ENCODE results near the gene OTUB2. TPM values are rescaled to one million over a fixed set of nuclear protein-coding genes. Genes with fewer than 3 reads are reported as not detected.

Gene OTUB2
- total and polyA plus RNA-seq, 4 donors = 0.28 to 0.92 (median 0.63) TPM

DNA sequence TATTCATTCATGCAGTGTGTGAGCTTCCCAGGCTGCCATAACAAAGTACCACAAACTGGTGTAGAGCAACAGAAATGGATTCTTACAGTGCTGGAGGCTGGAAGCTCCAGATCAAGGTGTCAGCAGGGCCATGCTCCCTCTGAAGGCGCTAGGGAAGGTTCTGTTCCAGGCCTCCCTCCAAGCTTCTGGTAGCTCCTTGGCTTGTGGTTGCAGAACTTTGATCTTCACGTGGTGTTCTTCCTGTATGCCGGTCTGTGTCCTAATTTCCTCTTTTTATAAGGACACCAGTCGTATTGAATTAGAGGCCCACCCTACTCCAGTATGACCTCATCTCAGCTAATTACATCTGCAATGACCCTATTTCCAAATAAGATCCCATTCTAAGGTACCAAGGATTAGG is 3.1 kb downstream of the OTUB2 start:
- TF ChIP-seq SP1 (IDR thresholded peaks at IDR 0.05) (no peak), JUND (IDR thresholded peaks at IDR 0.05) (no peak), FOXA1 (IDR thresholded peaks at IDR 0.05) (no peak), FOXA2 (IDR thresholded peaks at IDR 0.05) (no peak), EGR1 (IDR thresholded peaks at IDR 0.05; ENCODE audit: low read depth in 2 of 2) (no peak), TAF1 (conservative IDR thresholded peaks at IDR 0.05) (no peak), RXRA (IDR thresholded peaks at IDR 0.05) (no peak), NR2F2 (IDR thresholded peaks at IDR 0.05) (no peak), GABPA (IDR thresholded peaks at IDR 0.05 in 1 of 2, conservative IDR thresholded peaks at IDR 0.05 in 1 of 2) (no peak), HNF4G (IDR thresholded peaks at IDR 0.05) (no peak), RAD21 (IDR thresholded peaks at IDR 0.05) (no peak), HNF4A (conservative IDR thresholded peaks at IDR 0.05) (no peak), YY1 (IDR thresholded peaks at IDR 0.05) (no peak)
- TF ChIP-seq, protein P1, sequence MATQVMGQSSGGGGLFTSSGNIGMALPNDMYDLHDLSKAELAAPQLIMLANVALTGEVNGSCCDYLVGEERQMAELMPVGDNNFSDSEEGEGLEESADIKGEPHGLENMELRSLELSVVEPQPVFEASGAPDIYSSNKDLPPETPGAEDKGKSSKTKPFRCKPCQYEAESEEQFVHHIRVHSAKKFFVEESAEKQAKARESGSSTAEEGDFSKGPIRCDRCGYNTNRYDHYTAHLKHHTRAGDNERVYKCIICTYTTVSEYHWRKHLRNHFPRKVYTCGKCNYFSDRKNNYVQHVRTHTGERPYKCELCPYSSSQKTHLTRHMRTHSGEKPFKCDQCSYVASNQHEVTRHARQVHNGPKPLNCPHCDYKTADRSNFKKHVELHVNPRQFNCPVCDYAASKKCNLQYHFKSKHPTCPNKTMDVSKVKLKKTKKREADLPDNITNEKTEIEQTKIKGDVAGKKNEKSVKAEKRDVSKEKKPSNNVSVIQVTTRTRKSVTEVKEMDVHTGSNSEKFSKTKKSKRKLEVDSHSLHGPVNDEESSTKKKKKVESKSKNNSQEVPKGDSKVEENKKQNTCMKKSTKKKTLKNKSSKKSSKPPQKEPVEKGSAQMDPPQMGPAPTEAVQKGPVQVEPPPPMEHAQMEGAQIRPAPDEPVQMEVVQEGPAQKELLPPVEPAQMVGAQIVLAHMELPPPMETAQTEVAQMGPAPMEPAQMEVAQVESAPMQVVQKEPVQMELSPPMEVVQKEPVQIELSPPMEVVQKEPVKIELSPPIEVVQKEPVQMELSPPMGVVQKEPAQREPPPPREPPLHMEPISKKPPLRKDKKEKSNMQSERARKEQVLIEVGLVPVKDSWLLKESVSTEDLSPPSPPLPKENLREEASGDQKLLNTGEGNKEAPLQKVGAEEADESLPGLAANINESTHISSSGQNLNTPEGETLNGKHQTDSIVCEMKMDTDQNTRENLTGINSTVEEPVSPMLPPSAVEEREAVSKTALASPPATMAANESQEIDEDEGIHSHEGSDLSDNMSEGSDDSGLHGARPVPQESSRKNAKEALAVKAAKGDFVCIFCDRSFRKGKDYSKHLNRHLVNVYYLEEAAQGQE (IDR thresholded peaks at IDR 0.05) = no peak
- TF ChIP-seq, protein P2, sequence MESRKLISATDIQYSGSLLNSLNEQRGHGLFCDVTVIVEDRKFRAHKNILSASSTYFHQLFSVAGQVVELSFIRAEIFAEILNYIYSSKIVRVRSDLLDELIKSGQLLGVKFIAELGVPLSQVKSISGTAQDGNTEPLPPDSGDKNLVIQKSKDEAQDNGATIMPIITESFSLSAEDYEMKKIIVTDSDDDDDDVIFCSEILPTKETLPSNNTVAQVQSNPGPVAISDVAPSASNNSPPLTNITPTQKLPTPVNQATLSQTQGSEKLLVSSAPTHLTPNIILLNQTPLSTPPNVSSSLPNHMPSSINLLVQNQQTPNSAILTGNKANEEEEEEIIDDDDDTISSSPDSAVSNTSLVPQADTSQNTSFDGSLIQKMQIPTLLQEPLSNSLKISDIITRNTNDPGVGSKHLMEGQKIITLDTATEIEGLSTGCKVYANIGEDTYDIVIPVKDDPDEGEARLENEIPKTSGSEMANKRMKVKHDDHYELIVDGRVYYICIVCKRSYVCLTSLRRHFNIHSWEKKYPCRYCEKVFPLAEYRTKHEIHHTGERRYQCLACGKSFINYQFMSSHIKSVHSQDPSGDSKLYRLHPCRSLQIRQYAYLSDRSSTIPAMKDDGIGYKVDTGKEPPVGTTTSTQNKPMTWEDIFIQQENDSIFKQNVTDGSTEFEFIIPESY (IDR thresholded peaks at IDR 0.05) = no peak
- TF ChIP-seq, protein P3, sequence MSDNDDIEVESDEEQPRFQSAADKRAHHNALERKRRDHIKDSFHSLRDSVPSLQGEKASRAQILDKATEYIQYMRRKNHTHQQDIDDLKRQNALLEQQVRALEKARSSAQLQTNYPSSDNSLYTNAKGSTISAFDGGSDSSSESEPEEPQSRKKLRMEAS (IDR thresholded peaks at IDR 0.05) = no peak
- TF ChIP-seq, protein P4, sequence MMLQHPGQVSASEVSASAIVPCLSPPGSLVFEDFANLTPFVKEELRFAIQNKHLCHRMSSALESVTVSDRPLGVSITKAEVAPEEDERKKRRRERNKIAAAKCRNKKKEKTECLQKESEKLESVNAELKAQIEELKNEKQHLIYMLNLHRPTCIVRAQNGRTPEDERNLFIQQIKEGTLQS (IDR thresholded peaks at IDR 0.05) = no peak
- TF ChIP-seq, protein P5, sequence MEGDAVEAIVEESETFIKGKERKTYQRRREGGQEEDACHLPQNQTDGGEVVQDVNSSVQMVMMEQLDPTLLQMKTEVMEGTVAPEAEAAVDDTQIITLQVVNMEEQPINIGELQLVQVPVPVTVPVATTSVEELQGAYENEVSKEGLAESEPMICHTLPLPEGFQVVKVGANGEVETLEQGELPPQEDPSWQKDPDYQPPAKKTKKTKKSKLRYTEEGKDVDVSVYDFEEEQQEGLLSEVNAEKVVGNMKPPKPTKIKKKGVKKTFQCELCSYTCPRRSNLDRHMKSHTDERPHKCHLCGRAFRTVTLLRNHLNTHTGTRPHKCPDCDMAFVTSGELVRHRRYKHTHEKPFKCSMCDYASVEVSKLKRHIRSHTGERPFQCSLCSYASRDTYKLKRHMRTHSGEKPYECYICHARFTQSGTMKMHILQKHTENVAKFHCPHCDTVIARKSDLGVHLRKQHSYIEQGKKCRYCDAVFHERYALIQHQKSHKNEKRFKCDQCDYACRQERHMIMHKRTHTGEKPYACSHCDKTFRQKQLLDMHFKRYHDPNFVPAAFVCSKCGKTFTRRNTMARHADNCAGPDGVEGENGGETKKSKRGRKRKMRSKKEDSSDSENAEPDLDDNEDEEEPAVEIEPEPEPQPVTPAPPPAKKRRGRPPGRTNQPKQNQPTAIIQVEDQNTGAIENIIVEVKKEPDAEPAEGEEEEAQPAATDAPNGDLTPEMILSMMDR (IDR thresholded peaks at IDR 0.05; ENCODE audit: low read depth, low read length, missing input control) = no peak
- DNase-seq (ENCODE audit: low spot score) = no peak
- Histone ChIP-seq H3K27ac (ENCODE audit: low read depth in 1 of 2, low read length in 2 of 2) (no peak overlapping the region), H3K27me3 (ENCODE audit: control insufficient read depth in 4 of 4, insufficient read depth in 4 of 4, low read length in 3 of 4) (no peaks in the 10 kb centered on the region), H3K36me3 (ENCODE audit: control insufficient read depth in 4 of 4, insufficient read depth in 3 of 4, low read depth in 1 of 4, low read length in 3 of 4) (no peaks in the 10 kb centered on the region), H3K4me3 (ENCODE audit: low read depth in 1 of 3, low read length in 3 of 3) (no peak overlapping the region), H3K9ac (ENCODE audit: low read depth in 1 of 2, low read length in 2 of 2) (peak overlapping the region in 1 of 2 donors; percentile 12), H3K4me1 (ENCODE audit: control insufficient read depth in 4 of 4, insufficient read depth in 4 of 4, low read length in 3 of 4) (peaks cover 2 to 19% (median 8%) of the 10 kb centered on the region in 4 donors), H3K9me3 (ENCODE audit: control insufficient read depth in 4 of 4, low read length in 3 of 4) (no peaks in the 10 kb centered on the region)
- WGBS = 76% methylated on average over 4 of the region's 4 CpGs
